Activated naive CD4-positive, alpha-beta T cell treated with anti-CD3 and anti-CD28 coated beads for 36 hours (primary cell): ENCODE data around the gene SALL1. TPM values are rescaled to one million over a fixed set of nuclear protein-coding genes. Genes with fewer than 3 reads are reported as not detected.

Experiments
- CTCF ChIA-PET: fragments of 350-600 bp; sonication (Branson Sonifier 250); formaldehyde crosslinking; loops from one replicate; lab custom pipeline; 2021; ENCODE audit warnings: antibody characterized with exemption; lab: Charles Lee
- DNase-seq: peaks from one replicate; pipeline ENCODE4 v3.0.0-alpha.2; 2020
- H3K27ac Mint-ChIP-seq: one replicate; pipeline ENCODE4 v1.8.0; 2021; ENCODE audit warnings: mild to moderate bottlenecking, mixed read lengths
- H3K27me3 Mint-ChIP-seq: one replicate; pipeline ENCODE4 v1.8.0; 2021; ENCODE audit warnings: low read depth, mixed read lengths
- H3K36me3 Mint-ChIP-seq: one replicate; pipeline ENCODE4 v1.8.0; 2021; ENCODE audit warnings: low read depth, mixed read lengths
- H3K4me1 Mint-ChIP-seq: one replicate; pipeline ENCODE4 v1.8.0; 2021; ENCODE audit warnings: low read depth, mixed read lengths
- H3K4me3 Mint-ChIP-seq: one replicate; pipeline ENCODE4 v1.8.0; 2021; ENCODE audit warnings: mild to moderate bottlenecking, moderate library complexity, mixed read lengths
- H3K9me3 Mint-ChIP-seq: one replicate; pipeline ENCODE4 v1.8.0; 2021; ENCODE audit warnings: mixed read lengths
- intact Hi-C: fragments of 100-400 bp; cut with micrococcal nuclease; formaldehyde crosslinking; loops from one replicate; pipeline ENCODE4 v1.15.1; 2023
- total RNA-seq, 2 experiments: library from RNA; stranded (reverse); gene quantifications; one replicate each; pipeline ENCODE4 v1.2.3, GENCODE V29; 2021

The SALL1 gene
- not detected for total RNA-seq

GRCh38 chr16:51150888-51151320 is at the start of gene SALL1:
Gene SALL1, minus strand, starts transcription at chr16:51151270. Its CDS starts 29 bp downstream, at chr16:51151241.
- Mint-ChIP-seq H3K4me3 (no peak within 1 kb of the TSS), H3K36me3 (no peaks in the 10 kb centered on the region), H3K27me3 (peaks cover 62% of the 10 kb centered on the region), H3K27ac (no peak within 1 kb of the TSS), H3K4me1 (peaks cover 15% of the 10 kb centered on the region), H3K9me3 (no peaks in the 10 kb centered on the region)
- CTCF ChIA-PET: no interaction called here
- DNase-seq: no peak
- intact Hi-C loops: no loop called here

DNA sequence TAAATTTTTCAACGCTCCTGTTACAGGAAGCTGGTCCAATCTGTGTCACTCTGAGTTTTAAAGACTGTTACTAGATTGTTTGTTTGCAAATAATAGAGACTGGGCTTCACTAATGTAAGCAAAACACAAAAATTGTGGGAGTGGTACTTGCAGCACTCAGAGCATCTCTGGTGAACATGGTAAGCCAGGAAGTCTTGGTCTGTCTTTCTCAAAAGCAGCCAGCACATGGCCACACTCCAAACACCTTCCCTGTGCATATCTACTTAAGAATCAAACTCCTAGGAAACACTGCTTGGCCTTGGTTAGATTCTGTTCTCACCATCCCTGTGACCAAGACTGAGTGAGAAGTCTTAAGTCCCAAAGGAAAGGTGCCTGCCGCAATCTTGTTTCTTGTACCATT is 49.7 kb upstream of the SALL1 start:
- Mint-ChIP-seq H3K4me1 (no peaks in the 10 kb centered on the region), H3K9me3 (peaks cover 11% of the 10 kb centered on the region), H3K4me3 (no peak overlapping the region), H3K27me3 (peaks cover 2% of the 10 kb centered on the region), H3K27ac (no peak overlapping the region), H3K36me3 (no peaks in the 10 kb centered on the region)
- intact Hi-C loops: no loop called here
- CTCF ChIA-PET: no interaction called here
- DNase-seq: no peak

DNA sequence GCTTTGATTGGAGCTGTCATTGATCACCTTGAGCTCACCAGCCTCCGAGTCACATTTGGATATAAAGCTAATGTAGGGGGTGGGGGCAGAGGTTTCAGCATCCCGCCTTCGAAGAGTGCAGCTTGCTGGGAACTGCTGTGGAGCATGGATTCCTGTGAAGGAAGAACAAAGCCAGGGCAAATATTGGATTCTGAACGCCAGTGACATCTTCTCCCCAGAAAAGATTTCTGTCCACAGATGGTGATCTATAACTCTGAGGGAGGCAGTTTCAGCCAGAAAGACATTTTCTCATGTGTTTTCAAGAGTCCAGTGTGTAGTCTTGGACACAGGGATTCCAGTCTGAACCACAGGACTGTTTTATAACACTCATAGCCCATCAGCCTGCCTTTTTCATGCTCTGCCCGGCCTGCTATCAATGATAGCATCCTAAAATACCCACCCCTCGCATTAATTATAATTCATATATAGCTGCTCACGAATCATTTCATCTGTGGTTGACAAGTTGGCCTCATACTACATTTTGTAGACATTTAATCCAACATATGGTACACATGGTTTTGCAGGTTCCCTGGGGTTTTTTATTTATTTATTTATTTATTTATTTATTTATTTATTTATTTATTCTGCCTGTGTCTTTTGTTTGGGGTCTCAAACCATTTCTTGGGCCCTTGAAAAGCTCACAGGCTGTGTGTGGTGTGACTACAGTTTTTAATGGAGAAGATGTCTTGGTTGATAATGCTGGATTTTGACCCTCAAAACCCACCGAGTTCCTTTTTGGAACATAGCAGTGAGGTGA is 47.1 kb upstream of the SALL1 start:
- no peaks in the 10 kb centered on the region for H3K4me1 Mint-ChIP-seq

DNA sequence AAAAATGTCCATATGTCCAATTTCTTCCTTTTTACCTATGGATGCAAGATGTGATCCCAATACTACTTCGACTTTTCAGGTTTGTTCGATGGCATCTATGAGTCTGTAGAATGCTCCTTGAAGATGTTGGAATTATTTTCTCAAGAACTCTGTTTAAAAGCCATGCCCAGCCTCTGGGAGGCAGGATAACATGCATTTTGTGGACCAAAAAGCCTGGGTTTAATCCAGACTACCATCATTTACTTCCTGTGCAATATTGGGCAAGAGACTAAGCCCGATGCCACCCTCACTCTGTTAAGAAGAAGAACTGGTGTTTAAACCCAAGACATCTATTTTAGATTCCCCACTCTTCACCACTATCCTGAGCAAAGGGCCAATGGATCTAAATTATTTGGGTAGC is 42.8 kb upstream of the SALL1 start:
- no peaks in the 10 kb centered on the region for H3K36me3 Mint-ChIP-seq
- H3K4me3 Mint-ChIP-seq: no peak overlapping the region
- intact Hi-C loops: no loop called here
- CTCF ChIA-PET: no interaction called here
- no peaks in the 10 kb centered on the region for H3K9me3 Mint-ChIP-seq
- peaks cover 2% of the 10 kb centered on the region for H3K27me3 Mint-ChIP-seq
- H3K27ac Mint-ChIP-seq: no peak overlapping the region
- H3K4me1 Mint-ChIP-seq: no peaks in the 10 kb centered on the region
- DNase-seq: no peak

More for the DNA sequence above, 47.1 kb upstream of the SALL1 start:
- no peak overlapping the region for H3K27ac Mint-ChIP-seq
- no peaks in the 10 kb centered on the region for H3K36me3 Mint-ChIP-seq
- peaks cover 2% of the 10 kb centered on the region for H3K27me3 Mint-ChIP-seq
- no peak overlapping the region for H3K4me3 Mint-ChIP-seq
- intact Hi-C loops: no loop called here
- CTCF ChIA-PET: no interaction called here
- DNase-seq: no peak
- peaks cover 6% of the 10 kb centered on the region for H3K9me3 Mint-ChIP-seq

- no peak for DNase-seq
- Mint-ChIP-seq H3K4me3 (no peak overlapping the region), H3K36me3 (no peaks in the 10 kb centered on the region), H3K4me1 (no peaks in the 10 kb centered on the region), H3K27me3 (no peaks in the 10 kb centered on the region), H3K27ac (no peak overlapping the region), H3K9me3 (no peaks in the 10 kb centered on the region)
- CTCF ChIA-PET: no interaction called here
- intact Hi-C loops: no loop called here
These were observed 33.8 kb upstream of the SALL1 start for GRCh38 chr16:51184702-51185433.

DNA sequence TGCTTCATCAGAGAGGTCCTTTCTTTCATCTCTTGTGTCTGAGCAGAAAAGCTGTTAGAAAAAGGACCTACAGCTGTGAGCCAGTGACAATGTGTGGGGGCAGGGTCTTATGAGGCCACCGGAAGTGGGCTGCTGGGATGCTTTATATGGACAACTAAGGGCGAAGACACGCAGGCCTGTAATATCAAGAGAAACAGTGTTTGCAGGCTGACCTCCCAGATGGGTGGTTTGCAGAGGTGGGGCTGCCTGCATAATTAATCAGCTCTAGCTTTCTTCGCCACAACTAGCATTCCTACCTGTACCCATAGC is 30.4 kb upstream of the SALL1 start:
- intact Hi-C loops: no loop called here
- CTCF ChIA-PET: no interaction called here
- no peaks in the 10 kb centered on the region for H3K4me1 Mint-ChIP-seq
- no peak overlapping the region for H3K4me3 Mint-ChIP-seq
- DNase-seq: no peak
- no peaks in the 10 kb centered on the region for H3K27me3 Mint-ChIP-seq
- H3K27ac Mint-ChIP-seq: no peak overlapping the region
- H3K9me3 Mint-ChIP-seq: no peaks in the 10 kb centered on the region
- no peaks in the 10 kb centered on the region for H3K36me3 Mint-ChIP-seq

GRCh38 chr16:51180719-51181502 is 29.8 kb upstream of the SALL1 start:
- intact Hi-C loops: no loop called here
- H3K9me3 Mint-ChIP-seq: no peaks in the 10 kb centered on the region

GRCh38 chr16:51175081-51175480 is 24.0 kb upstream of the SALL1 start:
- DNase-seq: no peak
- no peaks in the 10 kb centered on the region for H3K36me3 Mint-ChIP-seq
- intact Hi-C loops: no loop called here
- H3K27ac Mint-ChIP-seq: no peak overlapping the region
- no peak overlapping the region for H3K4me3 Mint-ChIP-seq
- no peaks in the 10 kb centered on the region for H3K27me3 Mint-ChIP-seq
- H3K9me3 Mint-ChIP-seq: no peaks in the 10 kb centered on the region
- H3K4me1 Mint-ChIP-seq: no peaks in the 10 kb centered on the region
- CTCF ChIA-PET: no interaction called here

More at GRCh38 chr16:51180719-51181502, 29.8 kb upstream of the SALL1 start:
- Mint-ChIP-seq H3K27me3 (no peaks in the 10 kb centered on the region), H3K27ac (no peak overlapping the region), H3K4me3 (no peak overlapping the region), H3K36me3 (no peaks in the 10 kb centered on the region), H3K4me1 (no peaks in the 10 kb centered on the region)
- DNase-seq: no peak
- CTCF ChIA-PET: no interaction called here

- DNase-seq: no peak
- CTCF ChIA-PET: no interaction called here
- intact Hi-C loops: no loop called here
- no peaks in the 10 kb centered on the region for H3K9me3 Mint-ChIP-seq
- H3K4me1 Mint-ChIP-seq: no peaks in the 10 kb centered on the region
- H3K27me3 Mint-ChIP-seq: no peaks in the 10 kb centered on the region
- no peaks in the 10 kb centered on the region for H3K36me3 Mint-ChIP-seq
- H3K27ac Mint-ChIP-seq: no peak overlapping the region
- H3K4me3 Mint-ChIP-seq: no peak overlapping the region
These were observed 21.3 kb upstream of the SALL1 start for GRCh38 chr16:51172368-51172767.

DNA sequence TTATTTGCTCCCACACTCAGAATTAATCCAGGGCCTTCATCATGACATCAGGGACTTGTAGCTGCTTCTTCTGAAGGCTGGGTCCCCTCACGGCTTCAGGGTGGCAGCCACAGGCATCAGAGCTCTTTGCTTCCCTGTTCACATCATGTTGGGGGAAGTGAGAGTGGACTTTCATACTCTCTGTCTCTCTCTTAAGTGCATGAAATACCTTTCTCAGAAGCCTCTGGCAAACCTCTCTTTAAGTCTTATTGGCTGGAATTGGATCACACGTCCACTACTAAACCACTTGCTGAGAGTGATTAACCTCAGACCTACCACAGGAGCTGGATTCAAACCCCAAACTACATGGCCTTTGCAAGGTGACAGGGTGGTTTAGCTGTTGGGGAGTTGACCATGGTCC is 17.7 kb upstream of the SALL1 start:
- Mint-ChIP-seq H3K4me3 (no peak overlapping the region), H3K9me3 (no peaks in the 10 kb centered on the region), H3K4me1 (no peaks in the 10 kb centered on the region), H3K27ac (no peak overlapping the region), H3K27me3 (no peaks in the 10 kb centered on the region), H3K36me3 (no peaks in the 10 kb centered on the region)
- no peak for DNase-seq
- intact Hi-C loops: no loop called here
- CTCF ChIA-PET: interaction anchor here (0.6 kb wide), 1 partner anchor 122 kb away, joined by 4 read pairs; no protein-coding TSS in a partner anchor

DNA sequence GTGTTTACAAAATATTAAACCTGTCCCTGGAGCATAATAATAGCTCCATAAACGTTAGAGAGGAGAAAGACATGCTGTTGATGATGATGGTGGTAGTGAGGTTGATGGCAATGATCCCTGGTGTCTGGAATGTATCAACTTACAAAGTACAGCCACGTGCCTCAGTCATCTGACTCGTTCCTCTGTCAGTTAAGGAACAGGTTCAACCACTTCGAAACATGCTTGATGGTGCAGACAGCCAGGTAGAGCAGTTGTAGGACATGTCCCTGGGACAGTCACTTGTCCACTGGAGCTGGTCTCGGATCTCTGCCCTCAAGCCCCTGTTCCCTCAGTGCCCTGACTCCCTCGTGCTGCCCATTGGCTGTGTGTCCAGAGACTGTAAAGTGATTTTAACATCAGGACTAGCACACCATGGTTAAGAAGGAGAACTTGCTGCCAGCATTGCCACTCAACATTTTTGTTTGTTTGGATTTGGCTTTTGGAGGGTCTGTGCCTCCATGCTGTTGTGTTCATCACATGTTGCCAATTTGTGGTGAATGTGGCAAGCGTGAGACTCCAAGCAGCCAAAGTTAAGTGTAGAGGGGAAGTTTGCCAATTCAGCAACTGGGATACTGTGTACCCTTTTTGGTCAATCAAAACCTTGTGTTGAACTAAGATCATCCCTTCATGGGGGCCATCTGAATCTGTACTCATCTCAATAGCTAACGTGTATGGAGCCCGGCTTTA is 16.3 kb upstream of the SALL1 start:
- no peak overlapping the region for H3K4me3 Mint-ChIP-seq
- H3K4me1 Mint-ChIP-seq: no peaks in the 10 kb centered on the region
- intact Hi-C loops: no loop called here
- no peak for DNase-seq
- H3K36me3 Mint-ChIP-seq: no peaks in the 10 kb centered on the region
- H3K27me3 Mint-ChIP-seq: no peaks in the 10 kb centered on the region
- no peak overlapping the region for H3K27ac Mint-ChIP-seq
- no peaks in the 10 kb centered on the region for H3K9me3 Mint-ChIP-seq
- CTCF ChIA-PET: no interaction called here

- Mint-ChIP-seq H3K9me3 (no peaks in the 10 kb centered on the region), H3K27ac (no peak overlapping the region), H3K36me3 (no peaks in the 10 kb centered on the region), H3K4me1 (no peaks in the 10 kb centered on the region), H3K27me3 (no peaks in the 10 kb centered on the region), H3K4me3 (no peak overlapping the region)
- CTCF ChIA-PET: no interaction called here
- DNase-seq: no peak
- intact Hi-C loops: no loop called here
These were observed 15.5 kb upstream of the SALL1 start for GRCh38 chr16:51166541-51166940.
